ENCODE data around the gene DPYSL4. TPM values are rescaled to one million over a fixed set of nuclear protein-coding genes. Genes with fewer than 3 reads are reported as not detected.

The DPYSL4 gene
- 0.05 TPM in 1 of 2 replicates, not detected in the other for total RNA-seq (2014; rRNA removed; shearing (Covaris generic))

- DNase-seq (ENCODE audit: low spot score) = no peak
These were observed at the start of gene DPYSL4 for GRCh38 chr10:132186488-132187429. DPYSL4 (plus strand) TSS chr10:132186948; CDS start chr10:132187064, 116 bp downstream.

GRCh38 chr10:132137111-132138072 lies 49.4 kb upstream of the DPYSL4 start:
- no peak for DNase-seq (ENCODE audit: low spot score)

GRCh38 chr10:132138133-132138532 lies 48.6 kb upstream of the DPYSL4 start:
- DNase-seq (ENCODE audit: low spot score) = no peak

- DNase-seq (ENCODE audit: low spot score) = no peak
These were observed 48.2 kb upstream of the DPYSL4 start for GRCh38 chr10:132138596-132138995.

- DNase-seq (ENCODE audit: low spot score) = no peak
These were observed 47.2 kb upstream of the DPYSL4 start for GRCh38 chr10:132139526-132139925.

- DNase-seq (ENCODE audit: low spot score) = no peak
These were observed 46.4 kb upstream of the DPYSL4 start for GRCh38 chr10:132140167-132140925.

- no peak for DNase-seq (ENCODE audit: low spot score)
These were observed 45.7 kb upstream of the DPYSL4 start for GRCh38 chr10:132141076-132141475.

- DNase-seq (ENCODE audit: low spot score) = no peak
These were observed 45.0 kb upstream of the DPYSL4 start for GRCh38 chr10:132141526-132142395.

GRCh38 chr10:132142396-132143161 lies 44.2 kb upstream of the DPYSL4 start:
- peak; percentile 55 for DNase-seq (ENCODE audit: low spot score)

GRCh38 chr10:132143162-132143561 lies 43.6 kb upstream of the DPYSL4 start:
- DNase-seq (ENCODE audit: low spot score) = no peak

- no peak for DNase-seq (ENCODE audit: low spot score)
These were observed 42.7 kb upstream of the DPYSL4 start for GRCh38 chr10:132144086-132144485.

- no peak for DNase-seq (ENCODE audit: low spot score)
These were observed 41.7 kb upstream of the DPYSL4 start for GRCh38 chr10:132145002-132145401.

GRCh38 chr10:132145521-132146185 lies 41.1 kb upstream of the DPYSL4 start:
- DNase-seq (ENCODE audit: low spot score) = no peak

- no peak for DNase-seq (ENCODE audit: low spot score)
These were observed 40.5 kb upstream of the DPYSL4 start for GRCh38 chr10:132146271-132146671.

GRCh38 chr10:132146941-132147915 lies 39.5 kb upstream of the DPYSL4 start:
- DNase-seq (ENCODE audit: low spot score) = no peak

GRCh38 chr10:132148261-132149251 lies 38.2 kb upstream of the DPYSL4 start:
- DNase-seq (ENCODE audit: low spot score) = no peak
